ENCODE results near the gene DUSP7. TPM values are rescaled to one million over a fixed set of nuclear protein-coding genes. Genes with fewer than 3 reads are reported as not detected.

Gene DUSP7
- polyA plus RNA-seq, 1 of the 3 experiments (the other 2 are of a cell fraction), result 25.8 TPM

GRCh38 chr3:52082951-52083350 is 26.6 kb upstream of the DUSP7 start (continued):
- TF ChIP-seq REST (IDR thresholded peaks at IDR 0.05; ENCODE audit: low read depth, low read length) (no peak), RAD21 (IDR thresholded peaks at IDR 0.05; ENCODE audit: low read length) (no peak), TEAD4 (IDR thresholded peaks at IDR 0.05; ENCODE audit: borderline replicate concordance, insufficient read depth) (no peak), FOXJ3 (CRISPR knock-in tag; IDR thresholded peaks at IDR 0.05) (no peak), CHD2 (IDR thresholded peaks at IDR 0.05; ENCODE audit: low read length, partially characterized antibody) (no peak), ELF1 (IDR thresholded peaks at IDR 0.05) (no peak)

GRCh38 chr3:52080830-52081719 is 24.7 kb upstream of the DUSP7 start:
- H3K36me3 ChIP-seq (replicated peaks in 1 of 2; ENCODE audit: control insufficient read depth in 1 of 2, insufficient read depth in 2 of 2, low read length in 1 of 2), result no peaks in the 10 kb centered on the region
- H3K9ac ChIP-seq, result no peak overlapping the region
- H4K20me1 ChIP-seq (ENCODE audit: insufficient read depth), result no peaks in the 10 kb centered on the region
- no peaks in the 10 kb centered on the region for H3K9me2 ChIP-seq
- no peak overlapping the region for H2AFZ ChIP-seq (ENCODE audit: low read depth)
- H3K4me3 ChIP-seq (ENCODE audit: low read depth in 2 of 2, low read length in 1 of 2), result no peak overlapping the region
- no peaks in the 10 kb centered on the region for H3F3A ChIP-seq (replicated peaks; ENCODE audit: insufficient read depth)
- POLR2A ChIA-PET, result no interaction called here
- no peaks in the 10 kb centered on the region for H3K27me3 ChIP-seq (ENCODE audit: insufficient read depth)
- H3K4me2 ChIP-seq, result no peak overlapping the region
- TF ChIP-seq SIN3A (IDR thresholded peaks at IDR 0.05; ENCODE audit: borderline replicate concordance, low read depth, low read length), result no peak
- TF ChIP-seq GATA2 (CRISPR knock-in tag; IDR thresholded peaks at IDR 0.05), result no peak
- no peak for TF ChIP-seq RAD21 (IDR thresholded peaks at IDR 0.05; ENCODE audit: low read length)
- TF ChIP-seq POLR2AphosphoS5 (IDR thresholded peaks at IDR 0.05; ENCODE audit: low read depth, low read length), result no peak
- TF ChIP-seq FOXM1 (IDR thresholded peaks at IDR 0.05; ENCODE audit: low read depth), result no peak
- TF ChIP-seq ELF1 (IDR thresholded peaks at IDR 0.05), result no peak
- no peak for TF ChIP-seq IRF3 (IDR thresholded peaks at IDR 0.05; ENCODE audit: low read depth, low read length)
- TF ChIP-seq MAX (IDR thresholded peaks at IDR 0.05; ENCODE audit: low read depth), result no peak
- no peak for TF ChIP-seq GABPA (IDR thresholded peaks at IDR 0.05; ENCODE audit: low read depth)
- TF ChIP-seq RXRA (IDR thresholded peaks at IDR 0.05; ENCODE audit: borderline replicate concordance, low read depth), result no peak
- no peak for TF ChIP-seq EZH2phosphoT487 (IDR thresholded peaks at IDR 0.05; ENCODE audit: borderline replicate concordance, low read depth)
- no peak for TF ChIP-seq USF1 (IDR thresholded peaks at IDR 0.05; ENCODE audit: borderline replicate concordance, low read depth)
- no peak for TF ChIP-seq SMC3 (IDR thresholded peaks at IDR 0.05; ENCODE audit: low read depth, low read length)
- TF ChIP-seq TEAD4 (IDR thresholded peaks at IDR 0.05; ENCODE audit: borderline replicate concordance, insufficient read depth), result no peak
- TF ChIP-seq REST (IDR thresholded peaks at IDR 0.05; ENCODE audit: low read depth, low read length), result no peak
- no peak for TF ChIP-seq YY1 (IDR thresholded peaks at IDR 0.05; ENCODE audit: low read depth)
- TF ChIP-seq MEF2A (IDR thresholded peaks at IDR 0.05; ENCODE audit: borderline replicate concordance, low read depth), result no peak
- 91% methylated on average over 21 of the region's 21 CpGs for WGBS (ENCODE audit: low lambda C conversion rate)
- H3K79me2 ChIP-seq (ENCODE audit: insufficient read depth), result no peaks in the 10 kb centered on the region
- no peak for DNase-seq
- peaks cover 0 to 26% of the 10 kb centered on the region in 2 experiments; a peak in 1 of 4 replicates for H3K4me1 ChIP-seq (ENCODE audit: control insufficient read depth in 1 of 2, insufficient read depth in 2 of 2, low read depth in 1 of 2, low read length in 1 of 2)
- no peak overlapping the region for H3K27ac ChIP-seq (ENCODE audit: low read depth in 2 of 2, low read length in 1 of 2)
- CTCF ChIA-PET, result interaction anchor here (0.7 kb wide), 1 partner anchor 53 kb away, joined by 3 read pairs; no protein-coding TSS in a partner anchor
- no peaks in the 10 kb centered on the region for H3K9me3 ChIP-seq
